Stimulated activated CD4-positive, alpha-beta T cell treated with anti-CD3 and anti-CD28 coated beads, Interleukin-4, amount 100 ng/mL, for 4 hours (primary cell): ENCODE data around the gene NBEA.
"Not testable (repeated sequence)": the region's sequence is repeated elsewhere in the genome, so short reads cannot be mapped to it uniquely, and the experiment has no call there.

Source experiments
- DNase-seq, 2 experiments: peaks; one replicate each; pipeline ENCODE4 v3.0.0-alpha.2; 2020

The NBEA gene

GRCh38 chr13:35092251-35092650 lies 150.2 kb downstream of the NBEA start:
- no peak for DNase-seq

- DNase-seq, result no peak
These were observed 150.7 kb downstream of the NBEA start for GRCh38 chr13:35092751-35093150.

- DNase-seq, result no peak
These were observed 151.3 kb downstream of the NBEA start for GRCh38 chr13:35093356-35093755.

- not testable (repeated sequence) for DNase-seq
These were observed 164.7 kb downstream of the NBEA start for GRCh38 chr13:35106771-35107170.

GRCh38 chr13:35107535-35107934 lies 165.5 kb downstream of the NBEA start:
- no peak for DNase-seq

GRCh38 chr13:35113612-35114011 lies 171.5 kb downstream of the NBEA start:
- DNase-seq, result not testable (repeated sequence)

GRCh38 chr13:35127466-35127865 lies 185.4 kb downstream of the NBEA start:
- no peak for DNase-seq

GRCh38 chr13:35129500-35129899 lies 187.4 kb downstream of the NBEA start:
- no peak for DNase-seq

- DNase-seq, result no peak
These were observed 189.4 kb downstream of the NBEA start for GRCh38 chr13:35131471-35131870.

GRCh38 chr13:35136585-35136984 lies 194.5 kb downstream of the NBEA start:
- DNase-seq, result no peak

- no peak for DNase-seq
These were observed 197.5 kb downstream of the NBEA start for GRCh38 chr13:35139591-35139990.

GRCh38 chr13:35140321-35140720 lies 198.3 kb downstream of the NBEA start:
- no peak for DNase-seq

- DNase-seq, result no peak
These were observed 198.8 kb downstream of the NBEA start for GRCh38 chr13:35140831-35141230.

GRCh38 chr13:35143123-35143522 lies 201.1 kb downstream of the NBEA start:
- no peak for DNase-seq

- no peak for DNase-seq
These were observed 202.3 kb downstream of the NBEA start for GRCh38 chr13:35144166-35144890.

GRCh38 chr13:35146686-35147085 lies 204.6 kb downstream of the NBEA start:
- no peak for DNase-seq

GRCh38 chr13:35157143-35157755 lies 215.2 kb downstream of the NBEA start:
- DNase-seq, result no peak

GRCh38 chr13:35159041-35159440 lies 217.0 kb downstream of the NBEA start:
- DNase-seq, result no peak

- no peak for DNase-seq
These were observed 218.8 kb downstream of the NBEA start for GRCh38 chr13:35160896-35161295.

- no peak for DNase-seq
These were observed 220.3 kb downstream of the NBEA start for GRCh38 chr13:35162420-35162819.

- no peak for DNase-seq
These were observed 221.6 kb downstream of the NBEA start for GRCh38 chr13:35163674-35164073.

- DNase-seq, result no peak
These were observed 222.4 kb downstream of the NBEA start for GRCh38 chr13:35164324-35164932.

- DNase-seq, result no peak
These were observed 223.1 kb downstream of the NBEA start for GRCh38 chr13:35165205-35165604.

GRCh38 chr13:35179494-35179893 lies 237.4 kb downstream of the NBEA start:
- no peak for DNase-seq
